GM18502 (cell line): ENCODE results near the gene CACNG4.
"Not testable (repeated sequence)": the region's sequence is repeated elsewhere in the genome, so short reads cannot be mapped to it uniquely, and the experiment has no call there.

Experiments used
- ATAC-seq: cut with Tn5 transposase; IDR thresholded peaks from one replicate; pipeline ENCODE4 v1.9.1; 2021; ENCODE audit warnings: mild to moderate bottlenecking; ENCODE audit not compliant: unreplicated experiment, poor library complexity

Gene CACNG4

GRCh38 chr17:66959641-66960375 is 4.7 kb upstream of the CACNG4 start:
- ATAC-seq, result no peak

GRCh38 chr17:66960613-66961012 is 3.9 kb upstream of the CACNG4 start:
- ATAC-seq, result no peak

DNA sequence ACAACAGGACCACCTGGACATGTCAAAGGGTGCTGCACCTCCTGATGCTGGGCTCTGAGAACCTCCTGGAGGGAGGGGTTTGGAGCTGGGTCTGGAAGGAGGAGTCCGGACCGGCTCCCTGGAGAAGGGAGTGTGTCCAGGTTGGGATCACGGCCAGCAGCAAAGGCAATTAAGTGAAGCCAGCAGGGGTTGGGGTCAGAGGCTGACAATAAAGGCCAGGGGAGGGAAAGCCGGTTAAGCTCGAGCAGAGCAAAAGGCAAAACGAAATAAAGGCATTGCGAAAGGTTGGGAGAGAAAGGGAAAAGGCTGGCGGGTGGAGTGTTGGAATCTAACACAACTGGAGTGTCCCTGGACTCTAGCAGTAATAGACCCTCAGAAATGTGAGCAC is 992 bp upstream of the CACNG4 start:
- ATAC-seq, result no peak

DNA sequence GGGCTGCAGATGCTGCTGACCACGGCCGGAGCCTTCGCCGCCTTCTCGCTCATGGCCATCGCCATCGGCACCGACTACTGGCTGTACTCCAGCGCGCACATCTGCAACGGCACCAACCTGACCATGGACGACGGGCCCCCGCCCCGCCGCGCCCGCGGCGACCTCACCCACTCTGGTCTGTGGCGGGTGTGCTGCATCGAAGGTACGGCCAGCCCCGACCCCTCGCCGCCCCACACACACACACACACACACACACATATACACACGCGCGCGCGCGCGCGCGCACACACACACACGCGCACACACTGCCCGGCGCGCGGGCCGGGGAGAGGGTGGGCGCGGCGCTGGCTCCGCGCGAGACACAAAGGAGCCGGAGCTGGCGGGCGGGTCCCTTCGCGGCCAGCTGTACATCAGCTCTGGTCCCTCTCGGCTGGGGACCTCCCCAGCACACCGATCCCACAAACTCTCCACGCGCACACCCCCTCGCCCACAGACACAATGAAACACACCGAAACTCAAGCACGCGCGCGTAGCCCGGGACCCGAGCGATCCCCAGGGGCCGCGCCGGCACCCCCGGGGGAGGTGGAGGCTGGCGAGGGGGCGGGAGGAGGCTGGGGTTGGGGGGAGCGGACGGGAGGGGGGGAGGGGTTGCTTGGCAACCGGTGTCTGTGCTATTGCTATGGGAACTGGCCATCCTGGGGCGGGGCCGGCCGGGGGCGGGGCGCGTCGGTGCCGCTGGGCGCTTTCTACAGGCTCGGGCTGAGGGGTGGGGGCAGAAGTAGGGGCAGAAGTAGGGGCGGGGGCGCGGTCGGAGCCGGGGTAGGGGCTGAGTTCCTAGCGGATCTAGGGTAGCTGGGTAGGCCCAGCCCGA is 658 bp downstream of the CACNG4 start:
- no peak for ATAC-seq

- no peak for ATAC-seq
Measured at GRCh38 chr17:66965801-66966262, 1.3 kb downstream of the CACNG4 start.

- no peak for ATAC-seq
Measured at GRCh38 chr17:66966298-66966697, 1.8 kb downstream of the CACNG4 start.

GRCh38 chr17:66966704-66967418 is 2.4 kb downstream of the CACNG4 start:
- ATAC-seq, result no peak

GRCh38 chr17:66967837-66968543 is 3.5 kb downstream of the CACNG4 start:
- no peak for ATAC-seq

- ATAC-seq, result no peak
Measured at GRCh38 chr17:66968916-66969315, 4.4 kb downstream of the CACNG4 start.

- no peak for ATAC-seq
Measured at GRCh38 chr17:66970140-66970539, 5.6 kb downstream of the CACNG4 start.

DNA sequence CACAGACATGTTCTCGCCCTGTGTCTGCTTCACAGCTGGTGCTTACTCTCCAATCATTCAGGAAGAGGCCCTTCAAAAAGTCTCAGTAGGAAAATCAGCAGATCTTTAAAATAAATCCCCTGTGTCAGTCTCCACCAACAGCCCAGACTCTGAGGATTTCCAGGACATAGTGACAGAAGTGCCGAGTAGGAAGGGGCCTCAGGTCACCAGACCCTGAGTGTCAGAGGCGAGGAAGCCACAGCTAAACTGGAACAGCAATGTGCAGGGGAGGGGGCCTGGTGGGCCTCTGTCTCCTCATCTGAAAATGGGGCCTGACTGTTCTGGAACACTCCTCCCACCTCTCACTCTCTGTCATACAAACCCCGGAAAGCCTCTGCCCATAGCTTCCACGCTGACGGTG is 6.3 kb downstream of the CACNG4 start:
- ATAC-seq, result no peak

DNA sequence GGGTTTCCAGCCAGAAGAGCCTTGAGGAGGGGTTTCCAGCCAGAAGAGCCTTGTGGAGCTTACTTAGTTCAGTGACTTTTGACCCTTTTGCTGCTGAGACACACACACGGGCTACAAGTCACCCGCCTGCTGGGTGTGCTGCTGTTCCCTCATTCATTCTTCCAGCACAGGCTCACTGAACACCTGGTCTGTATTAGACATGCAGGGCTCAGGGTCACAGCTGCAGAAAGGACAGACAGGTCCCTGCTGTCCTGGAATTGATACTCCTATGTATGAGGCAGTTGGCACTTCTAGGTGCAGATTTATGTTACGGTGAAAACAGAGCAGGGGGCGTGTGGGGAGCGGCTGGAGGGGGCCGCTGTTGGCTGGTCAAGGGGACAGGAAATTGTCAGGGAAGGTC is 6.8 kb downstream of the CACNG4 start:
- no peak for ATAC-seq

DNA sequence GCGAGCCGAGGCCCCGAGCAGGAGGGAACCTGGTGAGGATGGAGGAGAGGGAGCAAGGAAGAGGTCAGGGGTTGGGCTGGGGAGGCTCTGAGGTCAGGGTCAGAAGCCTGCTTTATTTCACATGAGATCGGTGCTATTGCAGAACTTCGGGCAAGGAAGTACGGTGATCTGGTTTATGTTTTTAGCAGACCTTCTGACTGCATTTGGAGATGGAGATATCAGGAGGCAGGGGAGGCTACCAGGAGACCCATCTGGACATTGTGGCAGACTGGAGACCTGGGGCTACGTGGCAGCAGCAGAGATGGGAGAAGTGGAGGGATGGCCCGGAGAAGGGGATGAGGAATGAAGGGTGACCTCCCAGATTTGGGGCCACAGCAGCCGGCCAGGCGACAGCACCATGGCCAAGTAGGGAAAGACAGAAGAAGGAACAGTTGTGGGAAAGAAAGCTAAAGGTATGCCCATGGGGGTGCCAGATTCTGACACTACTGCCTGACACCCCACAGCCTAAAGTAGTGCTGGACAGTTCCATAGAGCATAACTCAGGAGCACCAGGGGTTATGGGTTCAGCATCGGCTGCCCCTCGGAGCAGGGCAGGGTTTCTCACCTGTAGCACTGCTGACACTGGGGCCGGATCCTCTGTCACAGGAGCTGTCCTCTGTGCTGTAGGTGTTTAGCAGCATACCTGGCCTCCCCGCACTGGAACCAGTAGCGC is 7.4 kb downstream of the CACNG4 start:
- ATAC-seq, result no peak

DNA sequence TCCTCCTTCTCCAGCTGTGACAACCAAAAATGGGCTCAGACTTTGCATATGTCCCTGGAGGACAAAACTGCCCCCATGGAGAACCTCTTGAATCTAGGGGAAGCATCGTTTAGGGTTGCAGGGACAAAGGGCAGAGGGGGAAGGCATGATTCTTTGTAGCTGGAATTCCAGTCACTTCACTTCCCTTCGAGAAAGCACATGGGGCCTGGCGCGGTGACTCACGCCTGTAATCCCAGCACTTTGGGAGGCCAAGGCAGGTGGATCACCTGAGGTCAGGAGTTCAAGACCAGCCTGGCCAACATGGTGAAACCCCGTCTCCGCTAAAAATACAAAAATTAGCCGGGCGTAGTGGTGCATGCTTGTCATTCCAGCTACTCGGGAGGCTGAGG is 7.9 kb downstream of the CACNG4 start:
- ATAC-seq, result not testable (repeated sequence)

GRCh38 chr17:66975188-66975587 is 10.7 kb downstream of the CACNG4 start:
- ATAC-seq, result no peak

DNA sequence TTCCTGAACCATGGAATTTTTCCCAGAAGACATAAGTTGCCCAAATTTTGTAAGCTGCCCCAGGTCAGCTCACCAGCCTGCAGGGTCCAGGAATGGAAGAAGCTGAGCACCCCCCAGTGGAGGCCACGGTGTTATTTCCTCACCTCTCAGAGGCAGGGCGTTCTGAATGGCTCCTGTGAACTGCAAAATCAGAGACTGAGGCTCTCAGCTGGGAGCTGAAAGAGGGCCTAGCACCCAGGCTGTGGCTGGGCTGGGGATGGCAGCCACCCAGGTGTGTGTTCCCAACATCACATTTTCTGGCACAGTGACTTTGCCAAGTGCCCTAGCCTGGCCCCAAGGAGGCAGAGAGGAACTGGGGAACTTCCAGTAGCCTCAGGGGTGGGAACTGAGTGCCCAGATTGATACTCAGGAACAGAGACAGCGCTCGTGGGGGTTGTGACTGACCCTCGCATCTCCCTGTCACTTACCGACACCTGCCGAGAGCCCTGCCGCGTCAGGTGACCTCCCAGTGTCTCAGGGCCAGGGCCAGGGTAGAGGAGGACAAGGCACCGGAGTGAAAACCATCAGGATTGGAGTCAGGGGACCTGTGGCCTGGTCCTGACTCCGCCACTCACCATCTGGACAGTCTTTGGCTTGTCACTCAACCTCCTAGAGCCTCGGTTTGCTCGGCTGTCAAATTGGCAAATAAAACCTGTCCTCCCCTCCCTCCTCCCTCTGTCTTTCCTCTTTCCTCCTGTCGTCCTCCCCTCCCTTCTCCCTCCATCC is 11.3 kb downstream of the CACNG4 start:
- no peak for ATAC-seq

GRCh38 chr17:66976379-66976663 is 11.8 kb downstream of the CACNG4 start:
- no peak for ATAC-seq

- ATAC-seq, result no peak
Measured at GRCh38 chr17:66976781-66977201, 12.3 kb downstream of the CACNG4 start.

DNA sequence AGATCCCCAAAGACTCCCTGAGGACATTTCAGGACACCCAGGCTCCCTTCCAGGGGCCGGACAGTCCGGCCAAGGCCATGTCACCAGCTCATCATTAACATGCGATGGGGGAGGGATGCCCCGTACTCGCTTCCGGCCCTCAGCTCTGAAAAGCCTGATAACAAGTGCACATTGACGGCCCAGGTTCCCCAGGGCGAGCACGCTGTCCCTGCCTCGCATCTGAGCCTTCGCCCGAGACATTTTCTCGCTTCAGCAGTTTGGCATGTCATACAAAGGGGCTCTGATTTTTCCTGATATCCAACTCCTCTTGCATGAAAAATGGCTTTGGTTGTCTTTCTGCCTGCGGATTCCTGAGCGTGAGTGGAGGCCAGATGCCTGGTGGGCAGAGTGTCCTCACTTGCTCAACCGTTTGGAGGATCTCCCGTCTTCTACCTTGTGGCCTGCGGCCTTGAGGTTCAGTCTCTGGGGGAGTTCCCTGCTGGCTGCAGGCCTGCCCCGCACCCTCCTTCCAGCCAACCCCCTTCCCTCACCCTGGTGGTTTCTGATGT is 14.1 kb downstream of the CACNG4 start:
- no peak for ATAC-seq
